ENCODE data around the gene AK1. TPM values are rescaled to one million over a fixed set of nuclear protein-coding genes. Genes with fewer than 3 reads are reported as not detected.

AK1 gene
- total RNA-seq, 5 donors from 2014 or later (not counting 1 experiment from before 2014, with no cell fraction given): 40.5 to 54.9 (median 50.4) TPM

GRCh38 chr9:127887792-127888191 lies 10.3 kb upstream of the AK1 start:
- peaks cover 46% of the 10 kb centered on the region for H3K36me3 Mint-ChIP-seq
- H3K4me1 ChIP-seq (ENCODE audit: control insufficient read depth in 1 of 2, extremely low read depth in 1 of 2, insufficient read depth in 2 of 2, low read length in 2 of 2): peaks cover 0 to 7% of the 10 kb centered on the region in 2 experiments
- H3K27me3 Mint-ChIP-seq: no peaks in the 10 kb centered on the region
- H3K27me3 ChIP-seq (replicated peaks in 1 of 2; ENCODE audit: control insufficient read depth in 2 of 2, extremely low read depth in 1 of 2, insufficient read depth in 2 of 2, low read length in 1 of 2): no peaks in the 10 kb centered on the region
- no peaks in the 10 kb centered on the region for H3K9me3 Mint-ChIP-seq
- ATAC-seq (replicated peaks in 1 of 4) (peak in 1 of 4 experiments; percentile 49), DNase-seq (no peak)
- peak overlapping the region in 1 of 2 donors; percentile 34 for H3K27ac Mint-ChIP-seq
- H3K36me3 ChIP-seq (ENCODE audit: control insufficient read depth in 2 of 2, extremely low read depth in 1 of 2, insufficient read depth in 1 of 2, low read length in 1 of 2): peaks cover 11 to 56% of the 10 kb centered on the region in 2 donors
- POLR2A ChIA-PET: no interaction called here
- H3K4me1 Mint-ChIP-seq: peaks cover 13 to 20% (median 16%) of the 10 kb centered on the region in 3 donors
- H3K9me3 ChIP-seq: no peaks in the 10 kb centered on the region
- H3K4me3 Mint-ChIP-seq: no peak overlapping the region
- no CpG with 5 or more reads among the region's 2 CpGs for WGBS (ENCODE audit: insufficient coverage)
- no peak overlapping the region for H3K4me3 ChIP-seq (ENCODE audit: control insufficient read depth in 1 of 2, extremely low read depth in 1 of 2, low read length in 1 of 2)
- no peak overlapping the region for H3K27ac ChIP-seq (ENCODE audit: low read length)
- CTCF ChIA-PET: no interaction called here

- CTCF ChIA-PET: no interaction called here
- Mint-ChIP-seq H3K4me1 (peaks cover 9 to 22% (median 18%) of the 10 kb centered on the region in 3 donors), H3K9me3 (no peaks in the 10 kb centered on the region), H3K27ac (no peak overlapping the region), H3K27me3 (no peaks in the 10 kb centered on the region), H3K36me3 (peaks cover 39% of the 10 kb centered on the region), H3K4me3 (no peak overlapping the region)
- no peaks in the 10 kb centered on the region for H3K27me3 ChIP-seq (replicated peaks in 1 of 2; ENCODE audit: control insufficient read depth in 2 of 2, extremely low read depth in 1 of 2, insufficient read depth in 2 of 2, low read length in 1 of 2)
- peaks cover 9 to 48% of the 10 kb centered on the region in 2 donors for H3K36me3 ChIP-seq (ENCODE audit: control insufficient read depth in 2 of 2, extremely low read depth in 1 of 2, insufficient read depth in 1 of 2, low read length in 1 of 2)
- H3K4me1 ChIP-seq (ENCODE audit: control insufficient read depth in 1 of 2, extremely low read depth in 1 of 2, insufficient read depth in 2 of 2, low read length in 2 of 2): peaks cover 0 to 7% of the 10 kb centered on the region in 2 experiments
- H3K27ac ChIP-seq (ENCODE audit: low read length): no peak overlapping the region
- 98% methylated on average over 16 of the region's 18 CpGs for WGBS (ENCODE audit: insufficient coverage)
- H3K4me3 ChIP-seq (ENCODE audit: control insufficient read depth in 1 of 2, extremely low read depth in 1 of 2, low read length in 1 of 2): no peak overlapping the region
- ATAC-seq (replicated peaks in 1 of 4): no peak
- H3K9me3 ChIP-seq: no peaks in the 10 kb centered on the region
- no peak for DNase-seq
- POLR2A ChIA-PET: no interaction called here
These were observed 9.0 kb upstream of the AK1 start for GRCh38 chr9:127886401-127886972.

- peaks cover 9 to 22% (median 17%) of the 10 kb centered on the region in 3 donors for H3K4me1 Mint-ChIP-seq
- H3K27ac Mint-ChIP-seq: no peak overlapping the region
- Histone ChIP-seq H3K4me1 (ENCODE audit: control insufficient read depth in 1 of 2, extremely low read depth in 1 of 2, insufficient read depth in 2 of 2, low read length in 2 of 2) (peaks cover 0 to 7% of the 10 kb centered on the region in 2 experiments), H3K4me3 (ENCODE audit: control insufficient read depth in 1 of 2, extremely low read depth in 1 of 2, low read length in 1 of 2) (no peak overlapping the region), H3K36me3 (ENCODE audit: control insufficient read depth in 2 of 2, extremely low read depth in 1 of 2, insufficient read depth in 1 of 2, low read length in 1 of 2) (peaks cover 4 to 42% of the 10 kb centered on the region in 2 donors), H3K9me3 (no peaks in the 10 kb centered on the region), H3K27ac (ENCODE audit: low read length) (no peak overlapping the region), H3K27me3 (replicated peaks in 1 of 2; ENCODE audit: control insufficient read depth in 2 of 2, extremely low read depth in 1 of 2, insufficient read depth in 2 of 2, low read length in 1 of 2) (no peaks in the 10 kb centered on the region)
- ATAC-seq (replicated peaks in 1 of 4) (no peak), DNase-seq (no peak)
- CTCF ChIA-PET: interaction anchor here in 1 of 2 donors (1.0 kb wide), 1 partner anchor 34 kb away, joined by 6 read pairs; no protein-coding TSS in a partner anchor
- H3K9me3 Mint-ChIP-seq: no peaks in the 10 kb centered on the region
- H3K27me3 Mint-ChIP-seq: no peaks in the 10 kb centered on the region
- H3K36me3 Mint-ChIP-seq: peaks cover 34% of the 10 kb centered on the region
- H3K4me3 Mint-ChIP-seq: no peak overlapping the region
- 94% methylated on average over 5 of the region's 13 CpGs for WGBS (ENCODE audit: insufficient coverage)
- POLR2A ChIA-PET: no interaction called here
These were observed 8.2 kb upstream of the AK1 start for GRCh38 chr9:127885508-127886281.

- CTCF ChIA-PET: interaction anchor here in 1 of 2 donors (1.0 kb wide), 1 partner anchor 35 kb away, joined by 6 read pairs; no protein-coding TSS in a partner anchor
- Mint-ChIP-seq H3K27ac (peak overlapping the region; percentile 16 to 66), H3K4me3 (no peak overlapping the region), H3K27me3 (no peaks in the 10 kb centered on the region), H3K36me3 (peaks cover 30% of the 10 kb centered on the region), H3K4me1 (peaks cover 9 to 22% (median 17%) of the 10 kb centered on the region in 3 donors), H3K9me3 (no peaks in the 10 kb centered on the region)
- H3K27me3 ChIP-seq (replicated peaks in 1 of 2; ENCODE audit: control insufficient read depth in 2 of 2, extremely low read depth in 1 of 2, insufficient read depth in 2 of 2, low read length in 1 of 2): no peaks in the 10 kb centered on the region
- no peak overlapping the region for H3K4me3 ChIP-seq (ENCODE audit: control insufficient read depth in 1 of 2, extremely low read depth in 1 of 2, low read length in 1 of 2)
- H3K36me3 ChIP-seq (ENCODE audit: control insufficient read depth in 2 of 2, extremely low read depth in 1 of 2, insufficient read depth in 1 of 2, low read length in 1 of 2): peaks cover 0 to 35% of the 10 kb centered on the region in 2 donors
- POLR2A ChIA-PET: no interaction called here
- peaks cover 0 to 7% of the 10 kb centered on the region in 2 experiments for H3K4me1 ChIP-seq (ENCODE audit: control insufficient read depth in 1 of 2, extremely low read depth in 1 of 2, insufficient read depth in 2 of 2, low read length in 2 of 2)
- no peak for DNase-seq
- H3K27ac ChIP-seq (ENCODE audit: low read length): no peak overlapping the region
- H3K9me3 ChIP-seq: no peaks in the 10 kb centered on the region
- 84% methylated on average over 7 of the region's 15 CpGs for whole genome bisulfite sequencing (ENCODE audit: insufficient coverage)
- ATAC-seq (replicated peaks in 1 of 4): no peak
These were observed 7.6 kb upstream of the AK1 start for GRCh38 chr9:127884976-127885490.

GRCh38 chr9:127884427-127884911 lies 7.0 kb upstream of the AK1 start:
- Histone ChIP-seq H3K4me1 (ENCODE audit: control insufficient read depth in 1 of 2, extremely low read depth in 1 of 2, insufficient read depth in 2 of 2, low read length in 2 of 2) (peaks cover 0 to 7% of the 10 kb centered on the region in 2 experiments), H3K27ac (ENCODE audit: low read length) (no peak overlapping the region), H3K4me3 (ENCODE audit: control insufficient read depth in 1 of 2, extremely low read depth in 1 of 2, low read length in 1 of 2) (no peak overlapping the region), H3K9me3 (no peaks in the 10 kb centered on the region), H3K27me3 (replicated peaks in 1 of 2; ENCODE audit: control insufficient read depth in 2 of 2, extremely low read depth in 1 of 2, insufficient read depth in 2 of 2, low read length in 1 of 2) (no peaks in the 10 kb centered on the region), H3K36me3 (ENCODE audit: control insufficient read depth in 2 of 2, extremely low read depth in 1 of 2, insufficient read depth in 1 of 2, low read length in 1 of 2) (peaks cover 0 to 32% of the 10 kb centered on the region in 2 donors)
- peak in 2 of 4 experiments; percentile 10 to 35 for ATAC-seq (replicated peaks in 1 of 4)
- H3K27ac Mint-ChIP-seq: peak overlapping the region; percentile 46 to 66
- H3K36me3 Mint-ChIP-seq: peaks cover 28% of the 10 kb centered on the region
- no peak for DNase-seq
- no peak overlapping the region for H3K4me3 Mint-ChIP-seq
- 70% methylated on average over 11 of the region's 11 CpGs for WGBS (ENCODE audit: insufficient coverage)
- no peaks in the 10 kb centered on the region for H3K9me3 Mint-ChIP-seq
- ChIA-PET CTCF (no interaction called here), POLR2A (no interaction called here)
- peaks cover 9 to 22% (median 17%) of the 10 kb centered on the region in 3 donors for H3K4me1 Mint-ChIP-seq
- no peaks in the 10 kb centered on the region for H3K27me3 Mint-ChIP-seq

GRCh38 chr9:127883959-127884358 lies 6.5 kb upstream of the AK1 start:
- 98% methylated on average over 7 of the region's 7 CpGs for WGBS (ENCODE audit: insufficient coverage)
- POLR2A ChIA-PET: no interaction called here
- no peak overlapping the region for H3K27ac ChIP-seq (ENCODE audit: low read length)

More at GRCh38 chr9:127883959-127884358, 6.5 kb upstream of the AK1 start:
- H3K4me3 Mint-ChIP-seq: no peak overlapping the region
- H3K27ac Mint-ChIP-seq: peak overlapping the region; percentile 46 to 66
- peaks cover 28% of the 10 kb centered on the region for H3K36me3 Mint-ChIP-seq
- H3K9me3 Mint-ChIP-seq: no peaks in the 10 kb centered on the region
- DNase-seq (no peak), ATAC-seq (replicated peaks in 1 of 4) (peak in 1 of 4 experiments; percentile 21)
- CTCF ChIA-PET: no interaction called here
- H3K4me1 Mint-ChIP-seq: peaks cover 9 to 22% (median 18%) of the 10 kb centered on the region in 3 donors
- Histone ChIP-seq H3K36me3 (ENCODE audit: control insufficient read depth in 2 of 2, extremely low read depth in 1 of 2, insufficient read depth in 1 of 2, low read length in 1 of 2) (peaks cover 0 to 32% of the 10 kb centered on the region in 2 donors), H3K27me3 (replicated peaks in 1 of 2; ENCODE audit: control insufficient read depth in 2 of 2, extremely low read depth in 1 of 2, insufficient read depth in 2 of 2, low read length in 1 of 2) (no peaks in the 10 kb centered on the region), H3K9me3 (no peaks in the 10 kb centered on the region), H3K4me3 (ENCODE audit: control insufficient read depth in 1 of 2, extremely low read depth in 1 of 2, low read length in 1 of 2) (no peak overlapping the region), H3K4me1 (ENCODE audit: control insufficient read depth in 1 of 2, extremely low read depth in 1 of 2, insufficient read depth in 2 of 2, low read length in 2 of 2) (peaks cover 0 to 7% of the 10 kb centered on the region in 2 experiments)
- no peaks in the 10 kb centered on the region for H3K27me3 Mint-ChIP-seq
